ENCODE results near the gene MPPED2.

DNA sequence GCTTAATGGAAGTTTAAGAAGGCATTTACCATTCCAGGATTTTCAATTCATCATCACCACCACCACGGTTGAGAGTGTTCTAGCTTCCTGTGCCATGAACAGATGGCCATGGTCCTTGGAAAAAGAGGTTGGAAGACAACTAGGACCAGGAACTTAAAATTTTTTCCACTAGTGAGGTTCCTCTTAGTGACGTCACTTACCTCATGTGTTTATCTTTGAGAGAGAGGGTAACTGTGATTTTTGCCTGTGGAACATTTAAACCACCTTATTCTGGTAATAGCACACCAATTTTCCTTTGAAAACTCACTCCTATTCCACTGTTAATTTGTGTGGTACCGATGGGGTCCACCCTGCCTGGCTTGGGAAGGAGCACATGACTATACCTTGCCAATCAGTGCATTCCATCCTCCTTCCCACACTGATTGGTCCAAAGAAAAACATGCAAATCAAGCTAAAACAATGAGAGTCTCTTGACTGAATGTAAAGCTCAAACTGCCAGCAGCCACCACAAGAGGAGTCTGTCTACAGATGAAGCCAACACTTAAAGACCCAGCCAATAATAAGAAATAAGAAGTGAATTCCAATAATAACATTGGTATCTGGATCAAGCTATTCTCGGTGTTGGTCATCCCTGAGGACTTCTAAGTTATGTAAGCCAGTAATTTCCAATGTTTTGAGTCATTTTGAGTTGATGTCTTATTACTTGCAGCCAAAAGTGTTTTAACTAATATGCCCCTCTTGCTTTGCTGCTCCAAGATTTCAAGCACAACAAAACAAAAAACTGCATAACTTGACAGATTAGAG lies 111.8 kb downstream of the MPPED2 start:
- TF ChIP-seq CTCF (IDR thresholded peaks at IDR 0.05) (no peak), POLR2AphosphoS5 (IDR thresholded peaks at IDR 0.05) (no peak), POLR2A (IDR thresholded peaks at IDR 0.05) (no peak)
